PC-9 (cell line): ENCODE measurements around the gene ZNF618. TPM values are rescaled to one million over a fixed set of nuclear protein-coding genes. Genes with fewer than 3 reads are reported as not detected.

Experiments used
- BruUV-seq: library from RNA; stranded (reverse); fragments of 400-500 nt; replicated peaks from 2 replicates; lab custom pipeline; 2021; lab: Mats Ljungman, UMichigan
- CTCF ChIA-PET: fragments of 300-600 bp; sonication (Branson Sonifier 250); formaldehyde crosslinking; loops from one replicate; lab custom pipeline; 2022; ENCODE audit warnings: antibody characterized with exemption; lab: Charles Lee
- POLR2A ChIA-PET: fragments of 300-600 bp; sonication (Branson Sonifier 250); formaldehyde crosslinking; loops from one replicate; lab custom pipeline; 2022; ENCODE audit warnings: antibody characterized with exemption; ENCODE audit not compliant: unreplicated experiment; lab: Charles Lee
- DNase-seq, 2 experiments: peaks; one replicate each; pipeline versions ENCODE4 v3.0.0 to v3.0.0-alpha.2; 2015 to 2022; ENCODE audit warnings: mixed read lengths in 1 of 2
- H2AFZ ChIP-seq: fragments of 200-600 bp; sonication (generic); 2 replicates; pipeline ENCODE4 v1.8.1; 2017; ENCODE audit warnings: antibody characterized with exemption
- H3F3A ChIP-seq: fragments of 200-600 bp; sonication (generic); 2 replicates; pipeline ENCODE4 v1.8.1; 2017; ENCODE audit warnings: antibody characterized with exemption, mild to moderate bottlenecking, low read depth; ENCODE audit not compliant: insufficient read depth
- H3K27ac ChIP-seq: fragments of 200-600 bp; sonication (generic); 2 replicates; pipeline ENCODE4 v1.6.1; 2016; ENCODE audit warnings: mixed run types
- H3K27me3 ChIP-seq: fragments of 200-600 bp; sonication (generic); 2 replicates; pipeline ENCODE4 v1.6.1; 2016; ENCODE audit warnings: low read depth, mixed run types; ENCODE audit not compliant: insufficient read depth
- H3K36me3 ChIP-seq: fragments of 200-600 bp; sonication (generic); 2 replicates; pipeline ENCODE4 v1.6.1; 2016; ENCODE audit warnings: low read depth, mixed run types
- H3K4me1 ChIP-seq: fragments of 200-600 bp; sonication (generic); replicated peaks from 2 replicates; pipeline ENCODE4 v1.6.1; 2016; ENCODE audit warnings: mixed run types; ENCODE audit not compliant: insufficient read depth
- H3K4me2 ChIP-seq: fragments of 200-600 bp; sonication (generic); 2 replicates; pipeline ENCODE4 v1.6.1; 2017; ENCODE audit warnings: mixed run types
- H3K4me3 ChIP-seq: fragments of 200-600 bp; sonication (generic); 2 replicates; pipeline ENCODE4 v1.6.1; 2016; ENCODE audit warnings: mixed run types
- H3K79me2 ChIP-seq: fragments of 200-600 bp; sonication (generic); 2 replicates; pipeline ENCODE4 v1.6.1; 2017; ENCODE audit warnings: low read depth, mixed run types
- H3K9me2 ChIP-seq: fragments of 200-600 bp; sonication (generic); 2 replicates; pipeline ENCODE4 v1.8.1; 2017; ENCODE audit warnings: mild to moderate bottlenecking; ENCODE audit not compliant: insufficient read depth
- H3K9me3 ChIP-seq: fragments of 200-600 bp; sonication (generic); 2 replicates; pipeline ENCODE4 v1.8.1; 2016; ENCODE audit warnings: low read depth; ENCODE audit not compliant: insufficient read depth
- H4K20me1 ChIP-seq: fragments of 200-600 bp; sonication (generic); 2 replicates; pipeline ENCODE4 v1.8.1; 2017; ENCODE audit not compliant: insufficient read depth
- CTCF ChIP-seq: fragments of 200-600 bp; sonication (generic); conservative IDR thresholded peaks from 2 replicates; pipeline ENCODE4 v1.6.1; 2017; ENCODE audit warnings: mixed run types, antibody characterized with exemption, mild to moderate bottlenecking, moderate library complexity
- EZH2 ChIP-seq: fragments of 200-600 bp; sonication (generic); IDR thresholded peaks from 2 replicates; pipeline ENCODE4 v1.8.0; 2017; ENCODE audit warnings: antibody characterized with exemption, low read depth
- intact Hi-C: fragments of 100-400 bp; cut with micrococcal nuclease; formaldehyde crosslinking; loops from one replicate; pipeline ENCODE4 v1.10.0; 2022; ENCODE audit not compliant: unreplicated experiment
- total RNA-seq: library from RNA; stranded (reverse); gene quantifications from 2 replicates; pipeline ENCODE4 v1.2.3, GENCODE V29; 2021

The ZNF618 gene
- total RNA-seq, 1 experiment from 2014 or later = 0.20 TPM

DNA sequence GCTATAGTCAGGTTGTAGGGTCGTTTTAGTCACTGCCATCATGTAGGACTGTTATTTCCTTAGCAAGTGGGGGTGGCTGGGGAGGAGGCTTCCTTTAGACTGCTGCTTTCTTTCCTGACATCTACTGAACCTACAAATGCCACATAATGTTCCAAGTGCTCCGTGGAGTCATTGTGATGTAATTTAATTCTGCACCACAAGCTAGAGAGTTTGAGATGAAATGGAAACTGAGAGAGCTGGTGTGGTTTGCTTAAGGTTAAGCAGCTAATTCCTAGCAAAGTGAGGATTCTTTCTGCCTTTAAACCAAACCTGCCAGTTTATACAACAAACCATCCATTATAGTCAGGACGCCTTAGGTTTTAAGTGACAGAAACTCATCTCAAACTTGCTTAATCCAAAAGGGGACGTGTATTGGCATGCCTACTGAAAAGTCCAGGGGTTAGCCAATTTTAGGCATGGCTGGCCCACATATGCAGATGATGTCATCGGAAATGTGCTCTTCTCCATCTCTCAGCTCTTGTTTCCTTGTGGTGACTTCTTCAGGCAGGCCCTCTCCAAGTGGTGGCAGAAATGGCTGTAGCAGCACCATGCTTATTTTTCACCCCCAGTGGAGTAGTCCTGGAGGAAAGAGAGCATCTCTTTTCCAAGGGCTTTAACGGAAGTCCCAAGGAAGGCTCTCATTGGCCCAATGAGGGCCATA lies 30.5 kb downstream of the ZNF618 start:
- Histone ChIP-seq H3K9me3 (peaks cover 7% of the 10 kb centered on the region; the same call in 1 of the 2 replicates), H3K79me2 (no peaks in the 10 kb centered on the region), H3K4me3 (no peak overlapping the region), H3K9me2 (no peaks in the 10 kb centered on the region), H3F3A (no peaks in the 10 kb centered on the region), H3K27ac (no peak overlapping the region), H3K4me2 (no peak overlapping the region), H4K20me1 (no peaks in the 10 kb centered on the region), H3K27me3 (peaks cover 94% of the 10 kb centered on the region), H3K4me1 (no peaks in the 10 kb centered on the region), H2AFZ (no peak overlapping the region), H3K36me3 (no peaks in the 10 kb centered on the region)
- BruUV-seq = no TSS peak
- POLR2A ChIA-PET = no interaction called here
- no peak for TF ChIP-seq CTCF
- TF ChIP-seq EZH2 = no peak
- no peak for DNase-seq
- CTCF ChIA-PET = no interaction called here
- intact Hi-C loops = no loop called here

DNA sequence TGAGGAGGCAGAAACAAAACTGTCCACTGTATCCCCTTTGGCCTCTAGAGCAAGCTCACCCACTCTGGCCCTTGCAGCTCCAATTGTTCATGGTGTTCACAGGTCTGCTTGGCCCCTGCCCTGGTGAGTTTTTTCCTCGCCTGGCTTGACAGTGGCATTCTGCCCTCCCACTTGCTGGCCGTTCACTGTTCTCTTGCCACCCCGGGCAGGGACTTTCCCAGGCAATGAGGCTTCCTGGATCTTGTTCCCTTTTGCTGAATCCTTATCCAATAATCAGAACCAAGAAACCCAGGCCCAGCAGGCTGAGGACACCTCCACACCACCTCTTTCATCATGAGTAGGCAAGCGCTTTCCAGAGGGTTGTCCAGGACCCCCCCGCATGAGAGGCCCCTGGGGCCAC lies 31.2 kb downstream of the ZNF618 start:
- ChIA-PET CTCF (no interaction called here), POLR2A (no interaction called here)
- H3K4me2 ChIP-seq = no peak overlapping the region
- no peak for DNase-seq
- no TSS peak for BruUV-seq
- H3K27ac ChIP-seq = no peak overlapping the region
- H3K79me2 ChIP-seq = no peaks in the 10 kb centered on the region
- no peaks in the 10 kb centered on the region for H3K36me3 ChIP-seq
- H3F3A ChIP-seq = no peaks in the 10 kb centered on the region
- H3K4me1 ChIP-seq = no peaks in the 10 kb centered on the region
- no peak overlapping the region for H3K4me3 ChIP-seq
- no peak overlapping the region for H2AFZ ChIP-seq
- H4K20me1 ChIP-seq = no peaks in the 10 kb centered on the region
- intact Hi-C loops = no loop called here
- H3K9me3 ChIP-seq = peaks cover 7% of the 10 kb centered on the region; the same call in 1 of the 2 replicates
- no peaks in the 10 kb centered on the region for H3K9me2 ChIP-seq
- peaks cover 94% of the 10 kb centered on the region for H3K27me3 ChIP-seq
- no peak for TF ChIP-seq EZH2
- no peak for TF ChIP-seq CTCF

GRCh38 chr9:113909421-113909820 lies 33.3 kb downstream of the ZNF618 start:
- CTCF ChIA-PET = no interaction called here
- no peaks in the 10 kb centered on the region for H3K9me2 ChIP-seq

More at GRCh38 chr9:113909421-113909820, 33.3 kb downstream of the ZNF618 start:
- intact Hi-C loops = no loop called here
- BruUV-seq = no TSS peak
- POLR2A ChIA-PET = no interaction called here
- Histone ChIP-seq H3K4me3 (no peak overlapping the region), H4K20me1 (no peaks in the 10 kb centered on the region), H3K9me3 (no peaks in the 10 kb centered on the region), H3F3A (no peaks in the 10 kb centered on the region), H3K27me3 (peaks cover 95% of the 10 kb centered on the region), H3K36me3 (no peaks in the 10 kb centered on the region), H3K27ac (no peak overlapping the region), H3K4me1 (no peaks in the 10 kb centered on the region), H3K4me2 (no peak overlapping the region), H3K79me2 (no peaks in the 10 kb centered on the region), H2AFZ (no peak overlapping the region)
- no peak for DNase-seq
- TF ChIP-seq EZH2 (no peak), CTCF (no peak)
